Stimulated activated CD8-positive, alpha-beta memory T cell treated with anti-CD3 and anti-CD28 coated beads, Interleukin-12 subunit alpha, Interleukin-12 subunit beta, amount 100 ng/mL, for 4 hours (primary cell): Measurements from ENCODE around the gene MIX23.

ENCODE experiments used
- DNase-seq: peaks from one replicate; pipeline ENCODE4 v3.0.0-alpha.2; 2020; ENCODE audit warnings: low read depth

The MIX23 gene

DNA sequence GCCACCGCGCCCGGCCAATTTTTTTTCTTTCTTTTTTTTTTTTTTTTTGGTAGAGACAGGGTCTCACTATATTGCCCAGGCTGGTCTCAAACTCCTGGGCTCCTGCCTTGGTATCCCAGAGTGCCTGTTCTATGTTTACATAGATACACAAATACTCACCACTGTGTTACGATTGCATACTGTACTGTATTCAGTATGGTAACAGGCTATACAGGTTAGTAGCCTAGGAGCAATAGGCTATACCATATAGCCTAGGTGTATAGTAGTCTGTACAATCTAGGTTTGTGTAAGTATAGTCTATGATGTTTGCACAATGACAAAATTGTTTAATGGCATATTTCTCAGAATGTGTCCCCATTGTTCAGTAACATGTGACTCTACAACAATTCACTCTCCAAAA, 31.4 kb downstream of the MIX23 start:
- no peak for DNase-seq

DNA sequence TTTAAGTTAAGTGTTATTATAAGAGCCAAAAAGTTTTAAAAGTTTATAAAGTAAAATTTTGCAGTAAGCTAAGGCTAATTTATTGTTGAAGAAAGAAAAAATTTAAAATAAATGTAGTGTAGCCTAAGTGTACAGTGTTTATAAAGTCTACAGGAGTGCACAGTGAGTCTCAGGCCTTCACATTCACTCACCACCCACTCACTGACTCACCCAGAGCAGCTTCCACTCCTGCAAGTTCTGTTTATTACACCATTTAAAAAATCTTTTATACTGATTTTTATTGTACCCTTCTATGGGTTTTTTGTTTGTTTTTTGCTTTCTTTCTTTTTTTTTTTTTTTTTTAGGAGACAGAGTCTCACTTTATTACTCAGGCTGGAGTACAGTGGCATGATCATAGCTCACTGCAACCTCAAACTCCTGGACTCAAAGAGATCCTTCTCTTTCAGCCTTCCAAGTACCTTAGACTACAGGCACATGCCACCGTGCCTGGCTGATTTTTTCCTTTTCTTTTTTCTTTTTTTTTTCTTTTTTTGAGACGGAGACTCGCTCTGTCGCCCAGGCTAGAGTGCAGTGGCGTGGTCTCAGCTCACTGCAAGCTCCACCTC, 32.1 kb downstream of the MIX23 start:
- DNase-seq, result no peak

DNA sequence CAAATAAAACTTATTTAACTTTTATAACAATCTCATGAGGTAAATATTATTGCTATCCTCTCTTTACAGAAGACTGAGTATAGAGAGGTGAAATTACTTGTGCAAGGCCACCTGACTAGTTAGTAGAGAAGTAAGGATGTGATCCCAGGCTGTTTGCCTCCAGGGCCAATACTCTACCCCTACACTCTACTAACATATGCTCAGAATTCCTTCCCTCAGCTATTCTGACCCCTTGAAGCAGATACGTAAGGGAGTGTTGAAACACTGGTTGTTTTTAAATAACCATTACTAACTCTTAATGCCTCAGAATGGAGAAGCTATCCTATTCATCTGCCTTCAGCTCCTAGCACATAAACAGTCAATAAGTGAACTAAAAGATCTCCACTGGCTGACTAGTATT, 33.9 kb downstream of the MIX23 start:
- DNase-seq, result no peak

DNA sequence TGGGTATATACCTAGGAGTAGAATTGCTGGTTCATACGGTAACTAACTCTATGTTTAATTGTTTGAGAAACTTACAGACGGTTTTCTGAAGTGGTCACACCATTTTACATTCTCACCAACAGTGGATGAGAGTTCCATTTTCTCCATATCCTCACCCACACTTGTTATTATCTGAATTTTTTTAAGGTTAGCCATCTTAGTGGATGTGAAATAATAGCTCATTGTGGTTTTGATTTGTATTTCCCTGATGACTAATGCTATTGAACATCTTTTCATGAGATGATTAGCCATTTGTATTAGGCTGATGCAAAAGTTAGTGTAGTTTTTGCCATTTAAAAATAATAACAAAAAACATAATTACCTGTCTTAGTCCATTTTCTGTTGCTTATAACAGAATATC, 39.4 kb downstream of the MIX23 start:
- DNase-seq, result no peak

DNA sequence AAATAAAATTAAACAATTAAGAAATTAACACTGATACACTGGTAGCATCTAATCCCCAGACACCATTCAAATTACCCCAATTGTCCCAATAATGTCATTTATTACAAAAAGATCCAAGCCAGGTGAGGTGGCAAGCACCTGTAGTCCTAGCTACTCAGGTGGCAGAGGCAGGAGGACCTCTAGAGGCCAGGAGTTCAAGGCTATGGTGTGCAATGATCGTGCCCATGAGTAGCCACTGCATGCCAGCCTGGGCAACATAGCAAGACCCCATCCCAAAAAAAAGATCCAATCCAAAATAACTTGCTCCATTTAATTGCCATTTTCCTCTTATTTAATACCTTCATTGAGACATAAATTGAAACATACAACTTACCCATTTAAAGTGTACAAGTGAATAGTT, 40.2 kb downstream of the MIX23 start:
- no peak for DNase-seq

DNA sequence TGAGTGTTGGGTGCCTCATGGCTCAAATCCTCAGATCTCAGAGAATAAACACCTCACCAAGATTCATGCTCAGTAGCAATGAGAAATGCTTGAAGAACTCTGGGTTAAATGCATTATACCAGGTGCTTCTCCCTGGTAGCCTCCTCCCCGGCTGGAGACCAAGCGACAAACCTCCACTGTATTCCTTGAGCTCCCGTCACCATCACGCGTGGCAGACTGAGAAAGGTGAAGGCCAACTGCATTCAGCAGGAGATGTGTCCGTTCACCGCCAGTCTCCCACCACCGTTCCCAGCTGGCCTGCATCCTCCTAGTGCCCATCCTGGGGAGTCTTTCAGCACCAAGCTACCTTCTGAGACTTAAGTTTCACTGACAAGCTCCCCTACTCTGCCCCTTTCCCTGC, 50.5 kb downstream of the MIX23 start:
- no peak for DNase-seq

DNA sequence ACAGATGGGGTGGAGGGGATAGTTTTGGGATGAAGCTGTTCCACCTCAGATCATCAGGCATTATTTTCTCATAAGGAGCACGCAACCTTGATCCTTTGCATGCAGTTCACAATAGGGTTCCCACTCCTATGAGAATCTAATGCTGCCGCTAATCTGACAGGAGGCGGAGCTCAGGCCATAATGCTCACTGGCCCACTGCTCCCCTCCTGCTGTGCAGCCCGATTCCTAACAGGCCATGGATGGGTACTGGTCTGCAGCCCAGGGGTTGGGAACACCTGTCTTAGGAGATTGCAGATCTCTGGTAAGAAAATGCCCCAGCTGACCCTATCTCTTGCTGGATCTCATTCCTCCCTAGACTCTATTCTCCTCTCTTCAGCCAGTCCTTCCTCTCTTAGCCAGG, 51.1 kb downstream of the MIX23 start:
- no peak for DNase-seq

DNA sequence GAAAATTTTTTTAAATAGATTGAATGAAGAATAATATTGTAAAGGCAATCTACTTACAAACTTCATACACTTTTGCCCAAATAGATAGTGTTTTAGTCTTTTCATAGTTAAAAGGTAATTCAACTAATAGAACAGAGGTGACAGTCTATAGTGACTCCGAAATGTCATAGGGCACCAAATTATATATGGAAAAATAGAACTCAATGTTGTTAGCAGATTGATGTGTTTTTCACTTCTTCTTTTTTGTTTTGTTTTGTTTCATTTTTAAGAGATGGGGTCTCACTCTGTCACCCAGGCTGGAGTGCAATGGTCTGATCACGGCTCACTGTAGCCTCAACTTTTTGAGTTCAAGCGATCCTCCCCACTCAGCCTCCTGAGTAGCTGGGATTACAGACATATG, 57.3 kb downstream of the MIX23 start:
- DNase-seq, result no peak

DNA sequence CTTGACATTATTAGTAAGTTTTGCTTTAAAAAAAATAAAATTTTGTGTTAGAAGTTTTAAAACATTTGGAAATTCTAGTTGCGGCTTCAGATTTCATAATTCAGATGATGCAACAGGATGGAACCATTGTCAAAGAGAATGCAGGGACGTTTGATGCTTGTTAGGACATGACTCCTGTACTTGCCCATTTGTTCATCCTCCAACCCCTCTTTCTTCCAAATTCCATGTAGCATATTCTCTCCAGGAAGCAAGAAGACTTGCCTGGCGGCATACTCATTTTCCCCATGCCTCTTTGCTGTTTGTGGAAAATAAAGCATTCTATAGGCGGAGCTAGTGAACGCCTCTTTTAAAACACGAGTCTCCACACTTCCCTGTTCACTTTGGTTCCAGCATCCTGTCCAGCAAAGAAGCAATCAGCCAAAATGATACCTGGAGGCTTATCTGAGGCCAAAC, 58.1 kb downstream of the MIX23 start, which contains the start of gene CSTA:
CSTA (plus strand) TSS at position 378 of the 453 bp plus-strand sequence; CDS start at position 423, 45 bp downstream.
- DNase-seq, result no peak

DNA sequence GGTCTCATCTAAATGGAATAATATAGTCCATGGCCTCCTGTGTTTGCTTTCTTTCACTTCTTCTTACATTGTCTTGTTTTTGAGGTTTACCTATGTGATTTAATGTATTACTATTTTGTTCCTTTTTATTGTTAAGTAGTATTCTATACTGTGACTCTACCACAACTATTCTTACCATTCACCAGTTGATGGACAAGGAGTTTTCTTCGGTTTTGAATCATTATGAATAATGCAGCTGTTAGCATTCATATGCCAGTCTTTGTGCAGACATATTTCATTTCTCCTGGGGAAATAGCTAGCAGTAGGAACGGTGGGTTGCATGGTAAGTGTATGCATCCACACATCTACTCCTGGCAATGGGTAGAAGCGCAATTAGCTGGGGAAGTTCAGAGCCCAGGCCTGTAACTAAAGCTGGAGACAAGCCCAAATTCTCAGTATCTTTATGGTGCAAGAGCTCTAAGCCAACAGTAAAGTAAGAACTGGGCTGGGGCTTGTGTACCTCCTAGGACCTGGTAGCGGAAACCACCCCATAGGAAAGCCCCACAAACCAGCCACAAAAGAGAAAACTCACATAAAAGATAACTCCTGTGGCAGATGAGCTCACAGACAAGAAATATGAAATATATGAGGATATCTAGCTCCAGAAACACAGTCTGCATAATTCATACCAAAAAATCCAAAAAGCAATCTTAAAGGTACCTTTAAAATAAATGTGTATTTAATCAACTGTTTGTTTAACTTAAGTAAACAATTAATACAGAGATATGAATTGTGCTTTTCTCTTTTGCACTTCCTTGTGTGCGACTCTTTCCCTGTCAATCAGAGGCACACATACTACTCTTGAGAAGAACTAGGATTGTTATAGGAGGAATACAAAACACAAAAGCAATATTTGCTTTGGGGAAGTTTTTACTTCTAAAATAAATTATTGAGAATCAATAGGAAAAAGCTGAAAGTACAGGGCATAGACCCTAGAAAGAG, 60.6 kb downstream of the MIX23 start:
- DNase-seq, result no peak

DNA sequence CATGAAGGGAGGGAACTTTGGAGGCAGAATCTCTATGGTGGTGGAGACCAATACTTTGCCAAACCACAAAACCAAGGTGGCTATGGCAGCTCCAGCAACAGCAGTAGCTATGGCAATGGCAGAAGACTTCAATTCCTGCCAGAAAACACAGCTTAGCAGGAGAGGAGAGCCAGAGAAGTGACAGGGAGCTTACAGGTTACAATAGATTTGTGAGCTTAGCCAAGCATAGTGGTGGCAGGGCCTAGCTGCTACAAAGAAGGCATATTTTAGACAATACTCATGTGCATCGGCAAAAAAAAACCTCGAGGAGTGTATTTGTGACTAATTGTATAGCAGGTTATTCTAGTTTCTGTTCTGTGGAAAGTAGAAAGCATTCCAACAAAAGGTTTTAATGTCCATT, 64.4 kb downstream of the MIX23 start:
- no peak for DNase-seq

DNA sequence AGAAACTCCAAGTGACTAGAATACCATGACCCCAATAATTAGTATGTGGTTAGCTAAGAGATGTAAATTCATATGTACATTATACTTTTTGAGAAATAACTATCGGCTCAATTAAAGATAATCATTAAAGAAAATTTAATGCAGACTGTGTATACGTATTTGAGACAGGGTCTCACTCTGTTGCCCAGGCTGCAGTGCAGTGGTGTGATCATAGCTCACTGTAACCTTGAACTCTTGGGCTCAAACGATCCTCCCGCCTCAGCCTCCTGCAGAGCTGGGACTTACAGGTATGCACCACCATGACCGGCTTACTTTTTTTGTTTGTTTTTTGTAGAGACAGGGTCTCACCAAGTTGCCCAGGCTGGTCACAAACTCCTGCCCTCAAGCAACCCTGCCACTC, 66.7 kb downstream of the MIX23 start:
- no peak for DNase-seq

DNA sequence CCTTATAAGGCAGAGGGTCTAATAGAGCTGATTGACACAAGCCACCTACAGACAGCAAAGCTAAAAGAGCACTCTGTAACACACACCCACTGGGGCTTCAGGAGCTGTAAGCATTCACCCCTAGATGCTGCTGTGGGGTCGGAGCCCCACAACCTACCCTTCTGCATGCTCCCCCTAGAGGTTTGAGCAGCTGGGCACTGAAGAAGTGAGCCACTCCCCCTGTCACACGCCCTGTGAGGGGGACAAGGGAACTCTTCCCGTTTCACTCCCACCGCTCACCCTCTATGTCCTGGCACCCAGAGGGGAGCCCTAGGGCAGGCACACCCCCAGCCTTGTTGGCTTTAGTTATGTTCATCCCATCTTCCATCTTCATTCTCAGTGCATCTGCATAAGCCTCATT, 67.4 kb downstream of the MIX23 start:
- no peak for DNase-seq

DNA sequence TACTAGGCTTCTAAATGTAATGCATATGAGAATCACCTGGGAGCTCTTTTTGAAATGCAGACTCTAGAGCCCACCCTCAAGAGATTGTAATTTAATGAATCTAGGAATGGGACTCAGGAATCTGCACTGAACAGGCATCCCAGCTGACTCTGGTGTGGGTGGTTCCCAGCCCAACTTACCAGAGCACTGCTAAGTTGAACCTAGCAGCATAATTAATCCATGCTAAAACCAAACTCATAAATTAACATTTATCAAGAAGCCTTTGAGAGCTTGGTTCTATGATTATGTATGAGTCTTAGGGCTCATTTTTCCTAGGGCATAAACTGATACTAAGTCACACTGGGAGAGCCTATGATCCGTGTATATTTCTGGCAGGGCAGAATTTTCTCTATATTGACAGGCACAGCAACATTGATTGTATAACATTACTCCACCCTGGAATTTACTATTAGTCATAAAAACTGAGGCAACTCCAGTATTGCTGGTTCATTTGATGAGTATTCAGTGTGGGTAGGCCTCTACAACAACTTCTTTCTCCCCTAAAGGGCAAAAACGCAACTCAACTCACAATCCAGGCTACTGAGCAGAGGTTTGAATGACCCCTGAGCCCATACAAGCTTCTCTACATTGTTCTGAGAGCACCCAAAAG, 68.7 kb downstream of the MIX23 start:
- DNase-seq, result no peak

DNA sequence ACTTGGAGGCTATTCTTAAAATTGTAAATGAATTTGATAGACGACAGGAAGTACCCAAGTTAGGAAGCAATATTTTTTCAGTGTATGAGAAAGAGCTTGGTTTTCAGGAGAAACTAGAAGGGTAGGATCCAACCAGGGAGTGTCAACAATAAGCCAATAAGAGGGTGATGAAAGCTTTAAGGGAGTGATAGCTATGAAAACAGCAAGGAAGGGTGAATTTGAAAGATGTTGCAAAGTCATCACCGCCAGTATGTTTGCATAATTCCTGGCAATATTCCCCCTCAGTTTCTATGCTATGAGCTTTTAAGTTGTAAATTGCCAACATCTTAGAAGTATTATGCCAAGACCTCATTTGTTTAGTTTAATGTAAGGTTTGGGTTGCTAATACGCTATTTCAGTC, 69.8 kb downstream of the MIX23 start:
- no peak for DNase-seq

DNA sequence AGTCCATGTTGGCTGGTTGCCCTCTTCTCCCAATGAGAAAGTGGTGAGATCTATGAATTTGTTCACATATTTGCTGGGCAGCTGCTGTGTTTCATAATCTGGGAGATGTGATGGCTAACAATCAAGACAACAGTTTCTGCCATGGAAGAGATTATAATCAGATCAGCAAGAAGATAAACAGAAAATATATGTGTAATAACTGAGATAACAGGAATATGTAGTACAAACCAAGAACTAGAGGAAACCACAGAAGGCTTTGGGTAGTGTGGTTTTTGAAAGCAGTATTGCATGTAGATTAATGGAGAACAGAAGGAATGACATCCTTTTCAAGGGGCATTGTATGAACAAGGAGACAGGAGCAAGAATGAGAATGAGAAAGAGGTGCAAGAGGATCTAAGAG, 70.2 kb downstream of the MIX23 start:
- no peak for DNase-seq

DNA sequence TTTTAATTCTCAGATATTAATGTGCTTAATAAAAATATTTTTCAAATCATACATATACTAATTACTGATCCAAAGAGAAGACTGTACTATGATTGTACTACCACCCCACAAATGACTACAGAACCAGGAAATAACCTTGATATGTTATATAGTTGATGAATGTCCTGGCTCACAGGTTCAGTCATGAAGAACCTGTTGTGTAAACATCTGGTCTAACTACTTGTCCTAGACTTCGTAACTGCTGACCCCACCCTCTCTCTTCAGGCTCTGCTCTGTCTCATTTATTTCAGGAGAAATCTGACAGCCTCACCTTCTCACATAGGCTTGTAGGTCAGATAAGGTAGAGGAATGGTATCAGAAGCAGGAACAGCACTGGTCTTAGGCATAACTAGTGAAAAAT, 72.7 kb downstream of the MIX23 start:
- DNase-seq, result no peak
